SU-DHL-6 (cell line): Measurements from ENCODE around the gene AFF3.
"Not testable (repeated sequence)": the region's sequence is repeated elsewhere in the genome, so short reads cannot be mapped to it uniquely, and the experiment has no call there.

Source experiments
- CTCF ChIP-seq: fragments of 200-600 bp; sonication (generic); IDR thresholded peaks from one replicate; pipeline ENCODE4 v1.5.1; 2017; ENCODE audit warnings: antibody characterized with exemption, mild to moderate bottlenecking, low read length, moderate library complexity; ENCODE audit not compliant: insufficient read depth, poor library complexity, severe bottlenecking
- EZH2phosphoT487 ChIP-seq: fragments of 200-600 bp; sonication (generic), shearing (Covaris generic); conservative IDR thresholded peaks from 2 replicates; pipeline ENCODE4 v1.6.1; 2018; ENCODE audit warnings: mild to moderate bottlenecking, antibody characterized with exemption, low read length, moderate library complexity, mixed read lengths

- TF ChIP-seq CTCF, EZH2phosphoT487: not testable (repeated sequence)
Measured at GRCh38 chr2:99503662-99504416, 638.6 kb downstream of the AFF3 start.
